Ovary (tissue), 3 donors: Measurements from ENCODE around the gene HOXA2.

Experiments
- CTCF ChIP-seq, 3 donors: fragments of 450-650 bp in 2 of 3; fragments of 200-600 bp in 1 of 3; IDR thresholded peaks; one replicate each; pipeline versions ENCODE4 v1.5.1 to v1.8.0; 2016 to 2022; ENCODE audit warnings: antibody characterized with exemption in 3 of 3, mild to moderate bottlenecking in 1 of 3
- EP300 ChIP-seq: sonication (generic); formaldehyde crosslinking; IDR thresholded peaks from one replicate; pipeline ENCODE4 v1.6.1; 2017; ENCODE audit warnings: antibody characterized with exemption
- POLR2A ChIP-seq: fragments of 450-650 bp; IDR thresholded peaks from one replicate; pipeline ENCODE4 v1.6.1; 2017; ENCODE audit warnings: antibody characterized with exemption, mild to moderate bottlenecking, moderate library complexity
- donor health status: DM: no; HTN: no; CAD: no.

DNA sequence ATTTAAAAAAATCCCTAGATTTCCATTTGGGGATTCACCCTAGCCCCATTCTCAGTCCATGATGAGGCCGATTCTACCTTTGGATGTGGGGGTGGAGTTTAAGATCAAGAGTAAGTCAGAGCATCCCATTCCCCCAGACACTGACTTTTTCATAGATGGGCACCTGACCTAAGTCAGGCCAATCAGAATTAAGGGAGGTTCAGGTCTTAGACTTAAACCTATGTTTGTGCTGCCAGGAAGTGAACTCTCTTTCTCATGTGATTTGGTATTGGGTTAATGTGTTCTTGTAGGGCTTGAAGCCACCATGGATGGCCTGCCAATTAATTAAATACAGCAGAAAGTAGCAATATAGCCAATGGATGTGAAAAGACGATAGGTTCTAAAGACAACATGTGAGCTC lies 36.8 kb downstream of the HOXA2 start:
- TF ChIP-seq CTCF (IDR thresholded peaks at IDR 0.05) (no peak), POLR2A (no peak), EP300 (no peak)
